GM21360 (cell line): ENCODE data around the gene JMY.

Source experiments
- ATAC-seq: cut with Tn5 transposase; IDR thresholded peaks from one replicate; pipeline ENCODE4 v1.9.1; 2021; ENCODE audit warnings: mild to moderate bottlenecking, moderate library complexity; ENCODE audit not compliant: unreplicated experiment

JMY gene, protein sequence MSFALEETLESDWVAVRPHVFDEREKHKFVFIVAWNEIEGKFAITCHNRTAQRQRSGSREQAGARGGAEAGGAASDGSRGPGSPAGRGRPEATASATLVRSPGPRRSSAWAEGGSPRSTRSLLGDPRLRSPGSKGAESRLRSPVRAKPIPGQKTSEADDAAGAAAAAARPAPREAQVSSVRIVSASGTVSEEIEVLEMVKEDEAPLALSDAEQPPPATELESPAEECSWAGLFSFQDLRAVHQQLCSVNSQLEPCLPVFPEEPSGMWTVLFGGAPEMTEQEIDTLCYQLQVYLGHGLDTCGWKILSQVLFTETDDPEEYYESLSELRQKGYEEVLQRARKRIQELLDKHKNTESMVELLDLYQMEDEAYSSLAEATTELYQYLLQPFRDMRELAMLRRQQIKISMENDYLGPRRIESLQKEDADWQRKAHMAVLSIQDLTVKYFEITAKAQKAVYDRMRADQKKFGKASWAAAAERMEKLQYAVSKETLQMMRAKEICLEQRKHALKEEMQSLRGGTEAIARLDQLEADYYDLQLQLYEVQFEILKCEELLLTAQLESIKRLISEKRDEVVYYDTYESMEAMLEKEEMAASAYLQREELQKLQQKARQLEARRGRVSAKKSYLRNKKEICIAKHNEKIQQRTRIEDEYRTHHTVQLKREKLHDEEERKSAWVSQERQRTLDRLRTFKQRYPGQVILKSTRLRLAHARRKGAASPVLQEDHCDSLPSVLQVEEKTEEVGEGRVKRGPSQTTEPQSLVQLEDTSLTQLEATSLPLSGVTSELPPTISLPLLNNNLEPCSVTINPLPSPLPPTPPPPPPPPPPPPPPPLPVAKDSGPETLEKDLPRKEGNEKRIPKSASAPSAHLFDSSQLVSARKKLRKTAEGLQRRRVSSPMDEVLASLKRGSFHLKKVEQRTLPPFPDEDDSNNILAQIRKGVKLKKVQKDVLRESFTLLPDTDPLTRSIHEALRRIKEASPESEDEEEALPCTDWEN

DNA sequence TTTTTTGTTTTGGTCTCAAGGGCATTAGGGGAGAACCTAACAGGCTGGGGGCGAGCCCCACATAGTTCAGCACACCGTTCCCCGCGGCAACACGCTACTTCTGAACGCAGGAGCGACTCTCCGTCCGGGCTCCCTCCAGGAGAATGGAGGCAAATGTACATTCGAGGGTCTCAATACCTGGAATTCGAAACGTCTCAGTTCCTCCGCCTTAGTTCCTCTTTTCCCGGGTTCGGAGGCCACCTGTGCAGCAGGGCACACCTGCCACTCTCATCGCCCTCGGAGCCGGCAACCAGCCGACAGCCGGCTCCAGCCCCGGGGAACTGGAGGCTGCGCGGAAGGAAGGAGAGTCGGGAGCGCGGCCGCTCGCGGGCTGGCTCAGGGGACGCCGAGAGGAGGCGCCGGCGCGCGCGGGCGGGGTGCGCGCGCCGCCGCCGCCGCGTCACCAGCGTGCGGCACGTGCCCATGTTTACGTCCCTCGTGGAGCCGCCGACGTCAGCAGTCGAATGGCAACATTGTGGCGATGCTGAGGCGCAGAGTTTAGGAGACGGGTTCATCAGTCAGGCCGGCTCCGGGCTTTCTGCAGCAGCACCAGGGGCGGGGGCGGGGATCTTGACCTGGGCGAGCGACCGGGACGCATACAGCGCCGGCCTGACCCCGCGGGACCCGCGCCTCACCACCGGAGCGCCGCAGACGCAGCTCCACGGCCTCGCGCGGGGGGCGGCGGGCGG lies at the start of gene JMY:
JMY (plus strand) TSS at position 498 of the 728 bp plus-strand sequence. CDS start 520 bp downstream, outside the sequence.
- peak; percentile 58 for ATAC-seq

DNA sequence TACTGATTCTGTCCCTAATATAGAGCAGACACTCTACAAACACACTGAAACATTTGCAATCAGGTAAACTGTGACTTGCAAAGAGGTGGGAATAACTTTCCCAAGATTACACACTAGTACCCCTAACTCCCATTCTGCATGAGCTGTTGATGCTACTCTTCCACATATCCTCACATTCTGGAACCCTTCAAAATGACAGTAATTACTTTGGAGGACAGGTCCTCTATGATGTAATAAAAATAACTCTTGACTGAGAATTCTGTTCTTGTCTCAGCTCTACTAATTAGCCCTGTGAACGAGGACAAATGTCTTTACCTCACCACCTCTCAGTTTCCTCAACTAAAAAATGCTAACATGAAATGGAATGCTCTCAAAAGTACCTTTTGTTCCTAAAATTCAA lies 49.5 kb upstream of the JMY start:
- no peak for ATAC-seq

- ATAC-seq, result no peak
Observed at GRCh38 chr5:79189439-79190234, 46.3 kb upstream of the JMY start.

DNA sequence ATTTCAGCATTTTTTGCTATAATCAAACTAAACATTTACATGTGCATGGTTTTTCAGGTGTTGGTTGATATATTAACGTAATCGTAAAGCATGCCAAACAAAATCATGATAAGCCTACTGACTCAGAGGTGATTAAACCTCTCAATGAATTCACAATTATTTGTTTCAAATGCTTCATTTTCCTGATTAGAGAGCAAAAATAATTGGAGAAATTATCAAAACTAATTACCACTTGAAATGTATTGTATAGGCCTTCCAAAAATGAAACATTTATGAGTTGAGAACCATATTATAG lies 45.7 kb upstream of the JMY start:
- no peak for ATAC-seq

- ATAC-seq, result no peak
Observed at GRCh38 chr5:79191457-79191856, 44.5 kb upstream of the JMY start.

DNA sequence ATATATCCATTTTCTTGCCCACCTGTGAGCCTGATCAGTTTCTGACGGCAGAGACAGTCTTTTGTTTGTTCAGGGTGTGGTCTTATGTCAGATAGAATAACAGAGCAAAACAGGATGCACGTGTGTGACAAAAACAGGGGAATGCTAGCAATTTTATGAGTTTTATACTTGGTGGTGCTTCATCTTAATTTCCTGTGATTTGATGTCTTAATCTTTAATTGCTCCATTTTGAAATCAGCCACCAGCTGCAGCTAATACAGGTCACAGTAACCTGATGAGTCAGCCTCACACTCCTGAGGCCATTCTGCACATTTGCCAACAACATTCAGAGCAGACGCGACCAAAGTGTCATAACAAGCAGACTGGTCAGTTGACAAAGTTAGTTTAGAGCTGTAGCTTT lies 42.3 kb upstream of the JMY start:
- ATAC-seq, result no peak

GRCh38 chr5:79200573-79201183 lies 35.3 kb upstream of the JMY start:
- no peak for ATAC-seq

GRCh38 chr5:79201206-79201605 lies 34.7 kb upstream of the JMY start:
- no peak for ATAC-seq

DNA sequence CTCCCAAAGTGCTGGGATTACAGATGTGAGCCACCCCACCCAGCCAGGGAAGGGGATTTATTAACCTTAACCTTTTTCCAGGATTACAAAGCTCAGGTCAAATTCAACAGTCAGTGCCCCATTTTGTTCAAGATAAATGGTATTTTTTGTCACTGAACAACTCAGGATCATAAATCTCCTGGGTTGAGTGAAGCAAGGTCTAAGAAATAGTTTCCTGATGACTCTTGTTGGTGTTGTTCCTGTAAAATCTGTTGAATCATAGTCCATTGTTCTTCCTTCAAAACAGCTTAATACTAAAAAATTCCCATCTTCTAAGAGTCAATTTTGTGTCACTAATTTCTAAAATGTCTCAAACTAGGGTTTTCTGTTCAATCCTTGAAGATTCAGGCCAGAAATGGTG lies 33.9 kb upstream of the JMY start:
- no peak for ATAC-seq

GRCh38 chr5:79205965-79206364 lies 30.0 kb upstream of the JMY start:
- no peak for ATAC-seq

DNA sequence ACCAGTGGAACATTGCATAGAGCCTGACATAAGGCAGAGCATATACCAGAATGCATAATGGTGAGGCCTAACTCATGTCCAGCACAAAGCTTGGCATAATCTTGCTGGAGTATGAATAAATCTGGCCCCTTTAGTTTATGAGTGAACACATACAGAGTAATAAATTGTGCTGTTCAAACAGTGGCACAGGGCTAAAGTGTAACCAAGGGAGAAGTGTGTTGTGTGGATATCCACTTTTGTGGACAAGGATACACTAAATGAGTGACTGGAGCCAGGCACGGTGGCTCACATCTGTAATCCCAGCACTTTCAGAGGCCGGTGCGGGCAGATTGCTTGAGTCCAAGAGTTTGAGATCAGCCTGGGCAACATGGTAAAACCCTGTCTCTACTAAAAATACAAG lies 29.4 kb upstream of the JMY start:
- no peak for ATAC-seq

- ATAC-seq, result no peak
Observed at GRCh38 chr5:79209505-79209904, 26.4 kb upstream of the JMY start.

DNA sequence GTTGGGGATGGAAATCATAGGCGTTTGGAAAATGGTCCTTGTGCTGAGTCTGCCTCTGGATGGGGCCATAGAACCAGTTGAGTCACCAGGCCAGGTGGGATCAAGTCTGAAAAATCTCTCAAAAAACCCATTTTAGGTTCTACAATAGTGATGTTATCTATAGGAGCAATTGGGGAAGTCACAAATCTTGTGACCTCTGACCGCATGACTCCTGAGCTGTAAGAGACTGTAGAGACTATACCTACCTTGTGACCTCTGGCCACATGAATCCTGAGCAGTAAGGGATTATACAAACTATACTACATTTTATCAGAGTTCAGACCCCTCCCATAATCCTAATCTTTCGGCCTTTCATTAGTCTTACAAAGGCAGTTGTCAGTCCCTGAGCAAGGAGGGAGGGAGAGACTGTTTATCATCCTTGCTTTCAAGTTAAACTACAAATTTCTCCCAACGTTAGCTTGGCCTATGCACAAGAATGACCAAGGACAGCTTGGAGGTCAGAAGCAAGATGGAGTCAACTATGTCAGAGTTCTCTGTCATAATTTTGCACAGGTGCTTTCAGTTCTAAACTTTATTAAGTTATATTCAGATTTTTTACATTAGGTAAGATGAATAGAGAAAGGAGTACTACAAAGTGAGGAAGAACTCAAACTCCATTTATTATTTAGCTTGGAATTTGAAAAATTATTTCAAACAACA lies 11.5 kb upstream of the JMY start:
- no peak for ATAC-seq

DNA sequence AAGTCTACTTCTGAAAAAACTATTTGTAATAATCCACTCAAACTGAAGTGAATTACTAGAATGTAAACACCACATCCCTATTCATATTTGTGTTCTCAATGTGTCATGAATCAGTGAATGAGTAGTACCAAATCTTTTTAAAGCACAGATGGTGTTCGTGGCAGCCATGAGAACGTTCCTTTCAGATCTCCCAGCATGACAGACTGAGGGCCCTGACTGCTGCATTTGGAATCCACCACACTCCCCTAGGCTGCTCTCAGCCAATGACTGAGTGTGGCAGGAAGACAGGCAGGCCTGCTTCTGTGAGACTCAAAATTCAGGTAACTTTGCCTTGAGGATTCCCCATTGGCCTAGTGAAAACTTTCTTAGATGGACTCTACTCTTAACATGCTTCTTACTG lies 10.9 kb upstream of the JMY start:
- no peak for ATAC-seq

GRCh38 chr5:79225441-79225840 lies 10.5 kb upstream of the JMY start:
- no peak for ATAC-seq

DNA sequence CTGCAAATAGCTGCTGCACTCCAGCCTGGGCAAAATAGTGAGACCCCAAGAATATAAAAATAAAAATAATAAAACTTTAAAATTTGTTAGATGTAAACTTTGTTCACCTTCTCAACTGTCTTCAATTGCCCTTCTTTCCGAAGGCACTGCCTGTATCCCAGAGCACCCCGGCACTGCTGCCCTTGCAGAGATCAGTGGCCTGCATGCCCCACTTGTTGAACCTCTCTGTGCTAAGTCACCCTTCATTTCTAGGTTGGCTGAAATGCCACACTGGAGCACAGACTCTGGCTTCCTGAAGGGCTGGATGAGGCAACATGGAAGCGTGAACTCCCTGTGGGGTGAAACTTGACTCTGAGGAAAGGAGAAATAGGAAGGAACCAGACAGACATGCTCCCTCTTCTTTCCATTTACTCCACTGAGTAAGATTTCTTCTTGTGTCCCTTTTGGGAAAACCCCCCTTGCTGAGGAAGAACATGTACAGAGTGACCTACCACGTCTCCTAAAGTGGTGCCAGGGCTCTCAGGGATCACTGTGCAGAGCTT lies 8.4 kb upstream of the JMY start:
- ATAC-seq, result no peak

- peak; percentile 66 for ATAC-seq
Observed at GRCh38 chr5:79229357-79230174, 6.4 kb upstream of the JMY start.

GRCh38 chr5:79235261-79235633 lies 684 bp upstream of the JMY start:
- no peak for ATAC-seq
